H1 (cell line): ENCODE results near the gene ZNF525. TPM values are rescaled to one million over a fixed set of nuclear protein-coding genes. Genes with fewer than 3 reads are reported as not detected.
"Not testable (repeated sequence)": the region's sequence is repeated elsewhere in the genome, so short reads cannot be mapped to it uniquely, and the experiment has no call there.

Experiments used
- CTCF ChIA-PET: fragments of 300-600 bp; sonication (Branson Sonifier 250); formaldehyde crosslinking; loops from one replicate; lab custom pipeline; 2021; ENCODE audit not compliant: partially characterized antibody; lab: Charles Lee
- POLR2A ChIA-PET: fragments of 300-600 bp; sonication (Branson Sonifier 250); formaldehyde crosslinking; loops from one replicate; lab custom pipeline; 2021; ENCODE audit warnings: inconsistent platforms; ENCODE audit not compliant: partially characterized antibody; lab: Charles Lee
- DNase-seq, 2 experiments: peaks; one replicate each; pipeline versions ENCODE4 v3.0.0 to v3.0.0-alpha.2; 2010 to 2022; ENCODE audit warnings: low spot score in 2 of 2, low read depth in 1 of 2, mixed read lengths in 1 of 2
- FAIRE-seq: peaks from 2 replicates; lab custom pipeline; 2011; peaks lifted over from hg19 to GRCh38; lab: Jason Lieb, UNC
- H2AFZ ChIP-seq: 2 replicates; pipeline ENCODE4 v1.8.1; 2012; ENCODE audit warnings: low read length, inconsistent platforms
- H2AK5ac ChIP-seq: 2 replicates; pipeline ENCODE4 v1.6.1; 2013; ENCODE audit warnings: low read depth, low read length
- H2BK120ac ChIP-seq: replicated peaks from 2 replicates; pipeline ENCODE3; 2013; ENCODE audit warnings: low read depth, low read length, inconsistent platforms
- H2BK12ac ChIP-seq: 2 replicates; pipeline ENCODE4 v1.6.1; 2013; ENCODE audit warnings: low read depth, low read length
- H2BK15ac ChIP-seq: 2 replicates; pipeline ENCODE4 v1.6.1; 2013; ENCODE audit warnings: low read length
- H2BK20ac ChIP-seq: 2 replicates; pipeline ENCODE4 v1.6.1; 2013; ENCODE audit warnings: low read length
- H2BK5ac ChIP-seq: 2 replicates; pipeline ENCODE4 v1.6.1; 2013; ENCODE audit warnings: low read depth, low read length
- H3K14ac ChIP-seq: 2 replicates; pipeline ENCODE4 v1.6.1; 2013; ENCODE audit warnings: inconsistent platforms; ENCODE audit not compliant: insufficient read length
- H3K18ac ChIP-seq: 2 replicates; pipeline ENCODE4 v1.6.1; 2013; ENCODE audit warnings: low read length; ENCODE audit errors: extremely low read depth
- H3K23ac ChIP-seq: 2 replicates; pipeline ENCODE4 v1.6.1; 2013; ENCODE audit warnings: inconsistent platforms; ENCODE audit not compliant: insufficient read length
- H3K23me2 ChIP-seq: 2 replicates; pipeline ENCODE4 v1.6.1; 2013; ENCODE audit warnings: low read depth, low read length
- H3K27ac ChIP-seq: 2 replicates; pipeline ENCODE4 v1.6.1; 2011; ENCODE audit warnings: low read depth, low read length, inconsistent platforms
- H3K27me3 ChIP-seq, 4 experiments: replicated peaks in 1 of 4; 1 replicate in 1 of 4; 2 replicates in 3 of 4; pipeline versions ENCODE4 v1.6.1 to v1.8.1; 2011 to 2013; ENCODE audit warnings: low read length in 3 of 4, mild to moderate bottlenecking in 3 of 4, inconsistent platforms in 2 of 4, mixed read lengths in 2 of 4, moderate library complexity in 1 of 4; ENCODE audit not compliant: control insufficient read depth in 3 of 4, insufficient read depth in 3 of 4; ENCODE audit errors: extremely low read depth in 1 of 4
- H3K36me3 ChIP-seq, 4 experiments: 2 replicates each; pipeline versions ENCODE4 v1.6.1 to v1.8.1; 2011 to 2013; ENCODE audit warnings: mild to moderate bottlenecking in 4 of 4, low read length in 3 of 4, moderate library complexity in 2 of 4, control low read depth in 1 of 4, inconsistent platforms in 1 of 4; ENCODE audit not compliant: insufficient read depth in 4 of 4, control insufficient read depth in 2 of 4
- H3K4ac ChIP-seq: replicated peaks from 2 replicates; pipeline ENCODE3; 2013; ENCODE audit warnings: low read length, low read depth, mixed read lengths, inconsistent platforms; ENCODE audit not compliant: insufficient read length
- H3K4me1 ChIP-seq, 4 experiments: replicated peaks in 1 of 4; 1 replicate in 1 of 4; 2 replicates in 3 of 4; pipeline versions ENCODE4 v1.6.1 to v1.8.1; 2011 to 2013; ENCODE audit warnings: low read length in 3 of 4, inconsistent platforms in 2 of 4, mixed read lengths in 1 of 4; ENCODE audit not compliant: insufficient read depth in 4 of 4, control insufficient read depth in 3 of 4
- H3K4me2 ChIP-seq, 2 experiments: 2 replicates each; pipeline versions ENCODE4 v1.6.1 to v1.8.1; 2011 to 2013; ENCODE audit warnings: low read depth in 2 of 2, low read length in 2 of 2, control low read depth in 1 of 2, inconsistent platforms in 1 of 2, mild to moderate bottlenecking in 1 of 2; ENCODE audit not compliant: insufficient read depth in 1 of 2
- H3K4me3 ChIP-seq, 4 experiments: fragments of 200-600, 300-600 bp in 1 of 4; sonication (generic), shearing (Covaris generic), sonication (Bioruptor Twin) in 1 of 4; 2 replicates each; pipeline versions ENCODE4 v1.5.1 to v1.8.1; 2011 to 2016; ENCODE audit warnings: low read length in 4 of 4, low read depth in 3 of 4, control low read depth in 2 of 4, inconsistent platforms in 2 of 4, mild to moderate bottlenecking in 2 of 4, mixed read lengths in 1 of 4, moderate library complexity in 1 of 4; ENCODE audit not compliant: insufficient read depth in 2 of 4; ENCODE audit errors: extremely low read depth in 1 of 4
- H3K56ac ChIP-seq: replicated peaks from 2 replicates; pipeline ENCODE3; 2013; ENCODE audit warnings: low read depth, mild to moderate bottlenecking, mixed read lengths, low read length, inconsistent platforms; ENCODE audit not compliant: insufficient read length
- H3K79me1 ChIP-seq: 2 replicates; pipeline ENCODE4 v1.6.1; 2013; ENCODE audit warnings: low read depth, low read length, control low read depth
- H3K79me2 ChIP-seq, 2 experiments: 2 replicates each; pipeline versions ENCODE4 v1.6.1 to v1.8.1; 2012 to 2013; ENCODE audit warnings: low read length in 2 of 2, mild to moderate bottlenecking in 2 of 2, inconsistent platforms in 1 of 2; ENCODE audit not compliant: insufficient read depth in 2 of 2, control insufficient read depth in 1 of 2
- H3K9ac ChIP-seq, 4 experiments: replicated peaks in 1 of 4; 1 replicate in 1 of 4; 2 replicates in 3 of 4; pipeline versions ENCODE4 v1.6.1 to v1.8.1; 2011 to 2013; ENCODE audit warnings: low read depth in 3 of 4, low read length in 3 of 4, control low read depth in 2 of 4, mild to moderate bottlenecking in 2 of 4, moderate library complexity in 2 of 4, inconsistent platforms in 1 of 4; ENCODE audit errors: extremely low read depth in 1 of 4
- H3K9me3 ChIP-seq, 2 experiments: 2 replicates each; pipeline versions ENCODE4 v1.6.1 to v1.8.1; 2012 to 2013; ENCODE audit warnings: mild to moderate bottlenecking in 2 of 2, moderate library complexity in 2 of 2, control low read depth in 1 of 2, inconsistent platforms in 1 of 2, low read depth in 1 of 2, low read length in 1 of 2, mixed read lengths in 1 of 2; ENCODE audit not compliant: insufficient read depth in 2 of 2
- H4K20me1 ChIP-seq, 2 experiments: replicated peaks in 1 of 2; 2 replicates each; pipeline versions ENCODE3 to v1.8.1; 2011 to 2013; ENCODE audit warnings: inconsistent platforms in 2 of 2, low read length in 2 of 2, mild to moderate bottlenecking in 1 of 2; ENCODE audit not compliant: insufficient read depth in 2 of 2, control insufficient read depth in 1 of 2
- H4K5ac ChIP-seq: 2 replicates; pipeline ENCODE4 v1.6.1; 2013; ENCODE audit warnings: low read length, low read depth, mixed read lengths, inconsistent platforms; ENCODE audit not compliant: insufficient read length
- H4K8ac ChIP-seq: 2 replicates; pipeline ENCODE4 v1.8.0; 2013; ENCODE audit warnings: mild to moderate bottlenecking, moderate library complexity, low read length, inconsistent platforms; ENCODE audit not compliant: insufficient read depth; ENCODE audit errors: extremely low read depth
- H4K91ac ChIP-seq: replicated peaks from 2 replicates; pipeline ENCODE3; 2013; ENCODE audit warnings: low read length, mixed read lengths, inconsistent platforms; ENCODE audit not compliant: insufficient read length
- whole genome bisulfite sequencing, 2 experiments: shearing (Covaris generic) in 1 of 2; methylation state at CpG; one replicate each; pipeline versions ENCODE4 v1.1.6 to v1.1.7; 2013 to 2015; ENCODE audit warnings: low lambda C conversion rate in 2 of 2, mixed read lengths in 2 of 2, inconsistent platforms in 1 of 2, low coverage in 1 of 2, missing lambda C conversion rate in 1 of 2; ENCODE audit not compliant: insufficient replicate concordance in 2 of 2, insufficient coverage in 1 of 2, insufficient read length in 1 of 2; ENCODE audit errors: extremely low coverage in 1 of 2, missing lambda C conversion rate in 1 of 2; 5-methylcytosine and 5-hydroxymethylcytosine counted together
- polyA plus RNA-seq, 7 experiments: library from polyadenylated mRNA; depleted of rRNA in 3 of 7; stranded (reverse) in 5 of 7; unstranded in 2 of 7; fragments of >200 nt in 5 of 7; fragments of 200-250 nt in 2 of 7; gene quantifications; 1 replicate in 5 of 7; 2 replicates in 1 of 7; 4 replicates in 1 of 7; pipeline versions ENCODE4 v1.2.1 to v1.2.3, GENCODE V29; 2011 to 2013; ENCODE audit warnings: missing spikeins in 2 of 7, mixed read lengths in 2 of 7
- total RNA-seq: library from RNA; stranded (reverse); fragmentation: NEBNext Ultra II Directional; extraction: Animal tissue kit (Norgen Biotek cat#: 25700); gene quantifications from 2 replicates; pipeline ENCODE4 v1.2.1, GENCODE V29; 2021

Gene ZNF525
- total and polyA plus RNA-seq, 2 of the 8 experiments (the other 6 are each of a cell fraction or from before 2014, with no cell fraction given) = 8.2 to 63.4 TPM

DNA sequence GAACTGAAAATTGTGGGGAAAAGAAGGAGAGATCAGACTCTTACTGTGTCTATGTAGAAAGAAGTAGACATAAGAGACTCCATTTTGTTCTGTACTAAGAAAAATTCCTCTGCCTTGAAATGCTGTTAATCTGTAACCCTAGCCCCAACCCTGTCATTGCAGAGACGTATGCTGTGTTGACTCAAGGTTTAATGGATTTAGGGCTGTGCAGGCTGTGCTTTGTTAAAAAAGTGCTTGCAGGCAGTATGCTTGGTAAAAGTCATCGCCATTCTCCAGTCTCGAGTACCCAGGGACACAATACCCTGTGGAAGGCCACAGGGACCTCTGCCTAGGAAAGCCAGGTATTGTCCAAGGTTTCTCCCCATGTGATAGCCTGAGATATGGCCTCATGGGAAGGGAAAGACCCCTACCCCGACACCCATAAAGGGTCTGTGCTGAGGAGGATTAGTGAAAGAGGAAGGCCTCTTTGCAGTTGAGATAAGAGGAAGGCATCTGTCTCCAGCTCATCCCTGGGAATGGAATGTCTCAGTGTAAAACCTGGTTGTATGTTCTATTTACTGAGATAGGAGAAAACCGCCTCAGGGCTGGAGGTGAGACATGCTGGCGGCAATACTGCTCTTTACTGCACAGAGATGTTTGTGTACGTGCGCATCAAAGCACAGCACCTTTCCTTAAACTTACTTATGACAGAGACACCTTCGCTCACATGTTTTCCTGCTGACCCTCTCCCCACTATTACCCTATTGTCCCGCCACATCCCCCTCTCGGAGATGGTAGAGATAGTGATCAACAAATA lies 55.2 kb downstream of the ZNF525 start:
- H3K23me2 ChIP-seq, H4K8ac ChIP-seq, H2BK120ac ChIP-seq, CTCF ChIA-PET, H2AK5ac ChIP-seq, H3K4me1 ChIP-seq, H3K36me3 ChIP-seq, H3K9ac ChIP-seq, H3K27ac ChIP-seq, H2AFZ ChIP-seq, H2BK5ac ChIP-seq, H4K20me1 ChIP-seq, H4K91ac ChIP-seq, H3K9me3 ChIP-seq, H3K4me3 ChIP-seq, H3K18ac ChIP-seq, FAIRE-seq, H4K5ac ChIP-seq, H3K79me2 ChIP-seq, H3K79me1 ChIP-seq, DNase-seq, H3K4me2 ChIP-seq, H2BK15ac ChIP-seq, H2BK20ac ChIP-seq, H2BK12ac ChIP-seq, POLR2A ChIA-PET, H3K23ac ChIP-seq, H3K14ac ChIP-seq, H3K27me3 ChIP-seq, H3K4ac ChIP-seq, H3K56ac ChIP-seq: not testable (repeated sequence)
- WGBS, 2 experiments = 83% methylated on average over 11 of the region's 11 CpGs; no CpG with 5 or more reads in 1 of the 2 experiments
